ENCODE data around the gene MCTP1.
A peak's percentile ranks its signal among the peaks of the same experiment; 100 is the strongest.

MCTP1 gene

GRCh38 chr5:94748212-94748611 is 536.7 kb downstream of the MCTP1 start:
- no peak for DNase-seq

GRCh38 chr5:94747371-94747770 is 537.5 kb downstream of the MCTP1 start:
- DNase-seq: no peak

GRCh38 chr5:94746731-94747124 is 538.2 kb downstream of the MCTP1 start:
- DNase-seq: no peak

GRCh38 chr5:94745786-94746730 is 538.8 kb downstream of the MCTP1 start:
- no peak for DNase-seq

- no peak for DNase-seq
These were observed 540.0 kb downstream of the MCTP1 start for GRCh38 chr5:94744906-94745305.

GRCh38 chr5:94742852-94743251 is 542.0 kb downstream of the MCTP1 start:
- DNase-seq: no peak

GRCh38 chr5:94740286-94740685 is 544.6 kb downstream of the MCTP1 start:
- no peak for DNase-seq

GRCh38 chr5:94736498-94736897 is 548.4 kb downstream of the MCTP1 start:
- no peak for DNase-seq

GRCh38 chr5:94731471-94731870 is 553.4 kb downstream of the MCTP1 start:
- no peak for DNase-seq

GRCh38 chr5:94725142-94725541 is 559.8 kb downstream of the MCTP1 start:
- no peak for DNase-seq

- DNase-seq: no peak
These were observed 569.1 kb downstream of the MCTP1 start for GRCh38 chr5:94715768-94716167.

- DNase-seq: no peak
These were observed 573.1 kb downstream of the MCTP1 start for GRCh38 chr5:94711785-94712184.

- DNase-seq: no peak
These were observed 575.6 kb downstream of the MCTP1 start for GRCh38 chr5:94709277-94709676.

GRCh38 chr5:94707359-94707758 is 577.5 kb downstream of the MCTP1 start:
- peak in 2 of 3 experiments; percentile 38 to 45 for DNase-seq

GRCh38 chr5:94705427-94705826 is 579.5 kb downstream of the MCTP1 start:
- no peak for DNase-seq

GRCh38 chr5:94702729-94703128 is 582.2 kb downstream of the MCTP1 start:
- DNase-seq: peak in 1 of 3 experiments; percentile 19

- no peak for DNase-seq
These were observed 584.3 kb downstream of the MCTP1 start for GRCh38 chr5:94700592-94700991.

- no peak for DNase-seq
These were observed 585.3 kb downstream of the MCTP1 start for GRCh38 chr5:94699562-94699961.

- DNase-seq: peak in 1 of 3 experiments; percentile 43
These were observed 586.7 kb downstream of the MCTP1 start for GRCh38 chr5:94698197-94698596.

- DNase-seq: no peak
These were observed 590.2 kb downstream of the MCTP1 start for GRCh38 chr5:94694671-94695070.

- no peak for DNase-seq
These were observed 591.0 kb downstream of the MCTP1 start for GRCh38 chr5:94693845-94694370.

GRCh38 chr5:94693043-94693822 is 591.7 kb downstream of the MCTP1 start:
- DNase-seq: peak in 2 of 3 experiments; percentile 51 to 65

GRCh38 chr5:94692581-94692980 is 592.3 kb downstream of the MCTP1 start:
- DNase-seq: peak in 1 of 3 experiments; percentile 24

GRCh38 chr5:94691949-94692348 is 592.9 kb downstream of the MCTP1 start:
- DNase-seq: peak; percentile 7 to 83 (median 36)

Measured in NCI-H1417 (cell line).